Stimulated activated CD4-positive, alpha-beta T cell treated with anti-CD3 and anti-CD28 coated beads, TNF-alpha, amount 100 ng/mL, for 4 hours (primary cell): ENCODE results near the gene IFNA14.
"Not testable (repeated sequence)": the region's sequence is repeated elsewhere in the genome, so short reads cannot be mapped to it uniquely, and the experiment has no call there.

Source experiments
- DNase-seq, 3 experiments: peaks; one replicate each; pipeline ENCODE4 v3.0.0-alpha.2; 2020; ENCODE audit warnings: low read depth in 3 of 3

Gene IFNA14

GRCh38 chr9:21239911-21240310, at the start of gene IFNA14:
Gene IFNA14 (minus strand): TSS chr9:21240005. CDS start chr9:21239935, 70 bp downstream.
- no peak for DNase-seq

GRCh38 chr9:21287280-21287679, 47.5 kb upstream of the IFNA14 start:
- no peak for DNase-seq

GRCh38 chr9:21286659-21287058, 46.9 kb upstream of the IFNA14 start:
- DNase-seq = no peak

GRCh38 chr9:21286099-21286498, 46.3 kb upstream of the IFNA14 start:
- no peak for DNase-seq

GRCh38 chr9:21281275-21281674, 41.5 kb upstream of the IFNA14 start:
- DNase-seq = no peak

- DNase-seq = no peak
Observed at GRCh38 chr9:21268347-21268657, 28.5 kb upstream of the IFNA14 start.

GRCh38 chr9:21267485-21268346, 27.9 kb upstream of the IFNA14 start:
- no peak for DNase-seq

GRCh38 chr9:21266733-21267484, 27.1 kb upstream of the IFNA14 start:
- no peak for DNase-seq

- DNase-seq = no peak
Observed at GRCh38 chr9:21265421-21266189, 25.8 kb upstream of the IFNA14 start.

- DNase-seq = no peak
Observed at GRCh38 chr9:21255538-21256212, 15.9 kb upstream of the IFNA14 start.

- DNase-seq = no peak
Observed at GRCh38 chr9:21252721-21253547, 13.1 kb upstream of the IFNA14 start.

GRCh38 chr9:21251638-21252037, 11.8 kb upstream of the IFNA14 start:
- DNase-seq = no peak

- DNase-seq = no peak
Observed at GRCh38 chr9:21251190-21251589, 11.4 kb upstream of the IFNA14 start.

- no peak for DNase-seq
Observed at GRCh38 chr9:21244836-21245235, 5.0 kb upstream of the IFNA14 start.

GRCh38 chr9:21236360-21236714, 3.5 kb downstream of the IFNA14 start:
- DNase-seq = not testable (repeated sequence)

- peak in 1 of 3 experiments; percentile 4 for DNase-seq
Observed at GRCh38 chr9:21235468-21236359, 4.1 kb downstream of the IFNA14 start.

GRCh38 chr9:21234153-21234687, 5.6 kb downstream of the IFNA14 start:
- no peak for DNase-seq

GRCh38 chr9:21233258-21233657, 6.5 kb downstream of the IFNA14 start:
- no peak for DNase-seq

- no peak for DNase-seq
Observed at GRCh38 chr9:21228122-21228521, 11.7 kb downstream of the IFNA14 start, which contains the start of gene IFNA17. Gene IFNA17 (minus strand): TSS chr9:21228222. CDS start chr9:21228173, 49 bp downstream.
